HuH-7 (cell line): Measurements from ENCODE around the gene PALM3.
"Not testable (repeated sequence)": the region's sequence is repeated elsewhere in the genome, so short reads cannot be mapped to it uniquely, and the experiment has no call there.

Experiments
- DNase-seq: peaks from one replicate; pipeline ENCODE4 v3.0.0; 2011; ENCODE audit warnings: low spot score

Gene PALM3

DNA sequence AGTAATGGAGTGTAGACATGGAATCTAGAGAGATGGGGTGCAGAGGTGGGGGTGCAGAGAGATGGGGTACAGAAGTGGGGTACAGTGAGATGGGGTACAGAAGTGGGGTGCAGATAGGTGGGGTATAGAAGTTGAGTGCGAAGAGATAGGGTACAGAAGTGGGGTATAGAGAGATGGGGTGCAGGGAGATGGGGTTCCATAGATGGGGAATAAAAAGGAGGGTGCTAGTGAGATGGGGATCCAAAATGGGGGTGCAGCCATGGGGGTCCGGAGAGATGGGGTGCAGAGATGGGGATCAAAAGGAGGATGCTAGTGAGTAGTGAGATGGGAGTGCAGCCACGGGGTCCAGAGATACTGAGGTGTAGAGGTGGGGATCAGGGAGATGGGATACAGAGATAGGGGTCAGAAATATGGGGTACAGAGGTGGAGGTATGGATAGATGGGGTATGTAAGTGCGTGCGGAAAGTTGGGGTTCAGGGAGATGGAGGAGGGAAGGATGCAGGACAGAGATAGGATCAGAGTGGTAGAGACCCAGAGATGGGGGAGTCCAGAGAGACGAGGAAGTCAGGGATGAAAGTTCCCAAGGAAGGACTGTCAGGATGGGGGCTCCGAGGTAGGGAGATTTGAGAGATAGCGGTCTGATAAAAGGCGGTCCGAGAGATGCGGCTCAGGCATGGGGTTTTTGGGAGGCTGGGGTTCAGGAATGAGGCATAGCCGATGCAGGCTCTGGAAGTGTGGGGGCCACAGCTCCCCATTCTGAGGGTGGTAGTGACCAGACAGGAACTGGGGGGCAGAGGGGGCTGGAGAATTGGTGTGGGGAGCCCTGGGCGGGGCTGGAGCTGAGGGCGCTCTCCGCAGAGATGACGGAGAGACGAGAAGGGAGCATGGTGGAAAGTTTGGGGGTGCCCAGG lies 3.4 kb downstream of the PALM3 start:
- DNase-seq = no peak

DNA sequence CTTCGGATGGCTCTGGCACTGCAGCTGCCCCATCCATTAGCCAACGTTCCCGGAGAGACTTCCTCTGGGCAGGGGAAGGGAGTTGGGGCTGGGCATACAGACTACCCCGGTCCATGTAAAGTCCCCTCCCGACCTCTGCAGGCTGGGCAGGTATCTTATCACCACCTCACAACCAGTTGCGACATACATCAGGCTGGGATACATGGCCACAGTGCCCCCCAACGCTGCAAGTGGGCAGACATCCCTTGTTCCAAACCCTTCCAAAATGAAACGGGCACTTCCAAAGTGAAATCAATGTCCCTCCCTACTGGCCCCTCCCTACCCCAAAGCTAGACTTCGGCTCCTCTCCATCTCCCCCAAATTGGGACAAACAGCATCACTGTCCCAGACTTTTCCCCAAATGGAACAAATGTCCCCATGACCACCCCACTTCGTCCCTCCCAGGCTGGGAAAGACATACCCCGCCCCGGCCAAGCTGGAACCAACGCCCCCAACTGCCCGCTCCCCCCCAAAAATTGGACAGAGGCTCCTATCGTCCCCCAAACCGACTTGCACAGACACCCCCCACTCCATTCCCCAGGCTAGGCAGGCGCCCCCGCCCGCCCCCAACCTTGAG lies 5.0 kb downstream of the PALM3 start:
- no peak for DNase-seq

DNA sequence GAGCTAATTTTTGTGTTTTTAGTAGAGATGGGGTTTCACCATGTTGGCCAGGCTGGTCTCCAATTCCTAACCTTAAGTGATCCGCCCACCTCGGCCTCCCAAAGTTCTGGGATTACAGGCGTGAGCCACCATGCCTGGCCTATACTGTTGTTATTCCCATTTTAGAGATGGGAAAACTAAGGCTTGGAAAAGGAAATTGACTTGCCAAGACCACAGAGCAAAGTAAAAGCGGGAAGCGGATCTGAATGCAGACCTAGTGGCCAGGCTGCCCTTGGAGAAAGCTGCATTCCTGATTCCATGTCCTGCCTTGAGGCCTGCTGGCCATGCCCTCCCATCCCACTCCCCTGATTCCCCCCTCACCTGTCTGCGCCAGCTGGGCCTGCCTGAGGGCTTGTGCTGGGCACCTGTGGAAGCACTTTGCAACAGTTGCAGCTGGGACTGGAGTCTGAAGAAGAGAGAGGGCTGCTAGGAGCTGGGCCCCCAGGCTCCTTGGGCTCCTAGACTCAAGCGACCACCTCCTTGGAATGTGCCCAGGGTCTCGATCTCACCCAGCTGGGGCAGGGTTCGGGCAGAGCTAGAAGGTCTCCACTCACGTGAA lies 5.7 kb downstream of the PALM3 start:
- no peak for DNase-seq

DNA sequence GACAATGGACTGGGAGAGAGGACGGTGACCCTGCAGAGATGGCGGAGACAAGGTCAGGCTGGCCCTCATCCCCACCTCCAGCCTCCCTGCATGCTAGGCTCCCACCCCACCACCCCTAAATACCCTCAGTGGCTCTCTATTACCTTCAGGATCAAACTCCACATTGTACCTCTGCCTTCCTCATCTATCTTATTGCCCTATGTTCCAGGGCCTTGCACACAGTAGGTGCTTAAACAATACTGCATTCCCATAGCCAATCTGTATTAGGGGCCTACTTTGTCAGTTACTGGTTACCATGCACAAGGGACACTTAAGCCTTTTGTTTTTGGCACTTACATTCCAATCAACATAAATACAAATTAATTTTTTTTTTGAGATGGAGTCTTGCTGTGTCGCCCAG lies 6.5 kb downstream of the PALM3 start:
- DNase-seq = no peak

DNA sequence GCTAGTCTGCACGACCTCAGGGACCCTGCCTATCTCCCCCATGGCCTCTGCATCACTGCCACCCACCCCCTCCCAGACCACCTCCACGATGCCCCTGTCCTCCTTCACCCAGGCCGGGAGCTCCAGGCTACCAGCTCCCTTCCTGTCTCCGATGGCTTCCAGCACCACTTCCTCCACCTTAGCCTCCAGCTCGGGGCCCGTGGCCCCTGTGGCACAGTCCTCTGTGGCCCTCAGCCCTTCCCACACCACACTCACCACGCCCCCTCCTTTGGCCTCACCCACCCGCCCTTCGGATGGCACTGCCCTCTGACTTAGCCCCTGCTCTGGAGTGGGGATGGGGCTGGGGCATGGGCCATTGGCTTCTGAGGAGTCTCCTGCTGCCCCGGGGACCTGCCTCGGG lies 7.2 kb downstream of the PALM3 start:
- no peak for DNase-seq

DNA sequence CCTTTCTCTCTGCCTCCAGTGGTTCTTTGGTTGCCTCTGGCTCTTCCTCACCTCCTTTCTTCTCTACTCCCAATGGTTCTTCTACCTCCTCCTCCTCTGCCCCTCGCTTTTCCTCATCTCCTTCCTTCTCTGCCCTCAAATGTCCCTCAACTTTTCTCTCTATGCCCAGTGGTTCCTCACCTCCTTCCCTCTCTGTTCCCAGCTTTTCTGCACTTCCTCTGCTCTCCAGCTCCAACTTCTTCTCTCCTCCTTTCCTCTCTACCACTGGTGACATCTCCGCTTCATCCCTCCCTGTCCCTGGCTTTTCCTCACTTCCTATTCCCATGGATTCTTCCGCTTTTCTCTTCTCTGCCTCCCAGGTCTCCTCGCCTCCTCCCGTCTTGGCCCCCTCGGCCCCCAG lies 7.8 kb downstream of the PALM3 start:
- no peak for DNase-seq

DNA sequence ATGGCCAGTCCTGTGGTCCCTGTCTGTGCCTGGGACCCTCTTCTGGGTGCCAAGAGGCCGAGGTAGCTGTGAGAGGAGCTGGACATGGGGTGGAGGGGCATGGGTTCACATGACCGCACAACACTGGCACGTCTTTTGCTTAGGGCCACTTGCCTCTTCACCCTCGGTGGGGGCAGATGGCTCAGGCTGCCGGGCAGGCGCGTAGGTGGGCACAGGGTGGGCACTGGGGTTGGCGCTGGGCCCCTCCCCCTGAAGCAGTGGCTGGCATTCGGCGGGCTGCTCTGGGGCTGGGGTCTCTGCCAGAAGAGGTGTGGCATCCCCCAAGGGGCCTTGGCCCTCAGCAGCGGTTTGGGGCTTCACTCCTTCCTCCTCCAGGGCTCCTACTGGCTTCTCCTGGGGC lies 8.4 kb downstream of the PALM3 start:
- DNase-seq = no peak

DNA sequence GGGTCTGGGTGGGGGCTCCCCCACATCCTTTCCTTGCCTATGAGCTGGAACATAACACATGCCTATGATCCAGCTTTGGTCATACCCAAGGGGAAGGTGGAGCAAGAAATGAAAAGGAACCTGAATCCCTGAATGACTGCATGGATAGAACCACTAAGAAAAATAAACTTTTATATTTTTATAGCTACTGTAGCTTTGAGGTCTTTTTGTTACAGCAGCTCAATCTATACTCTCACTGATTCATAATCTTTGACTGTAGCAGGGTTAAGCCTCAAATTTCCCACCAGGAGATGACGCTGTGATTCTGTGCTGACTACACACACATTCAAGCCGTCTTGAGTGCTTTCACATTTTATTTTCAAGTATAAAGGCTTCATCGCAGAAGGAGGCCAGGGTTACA lies 8.8 kb downstream of the PALM3 start:
- DNase-seq = no peak

DNA sequence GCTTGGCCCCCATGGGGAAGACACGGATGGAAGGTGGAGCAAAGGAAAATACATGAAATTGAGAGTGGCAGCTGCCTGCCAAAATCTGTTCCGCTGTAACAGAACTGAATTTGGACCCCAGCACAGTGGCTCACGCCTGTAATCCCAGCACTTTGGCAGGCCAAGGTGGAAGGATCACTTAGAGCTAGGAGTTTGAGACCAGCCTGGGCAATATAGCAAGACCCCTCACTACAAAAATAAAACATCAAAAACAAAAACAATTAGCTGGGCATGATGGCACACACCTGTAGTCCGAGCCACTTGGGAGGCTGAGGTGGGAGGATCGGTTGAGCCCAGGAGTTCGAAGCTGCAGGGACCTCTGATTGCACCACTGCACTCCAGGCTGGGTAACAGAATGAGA lies 9.4 kb downstream of the PALM3 start:
- DNase-seq = no peak

DNA sequence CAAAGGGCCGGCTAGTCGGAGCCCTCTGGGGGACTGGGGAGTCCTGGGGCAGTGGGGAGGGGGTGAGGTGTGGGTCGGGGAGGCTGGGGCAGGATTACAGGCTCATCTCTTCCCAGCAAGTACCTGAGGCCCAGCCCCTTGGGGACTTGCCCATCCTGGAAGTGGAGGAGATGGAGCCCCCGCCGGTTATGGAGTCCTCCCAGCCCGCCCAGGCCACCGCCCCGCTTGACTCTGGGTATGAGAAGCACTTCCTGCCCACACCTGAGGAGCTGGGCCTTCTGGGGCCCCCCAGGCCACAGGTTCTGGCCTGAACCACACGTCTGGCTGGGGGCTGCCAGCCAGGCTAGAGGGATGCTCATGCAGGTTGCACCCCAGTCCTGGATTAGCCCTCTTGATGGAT lies 9.9 kb downstream of the PALM3 start:
- DNase-seq = no peak

DNA sequence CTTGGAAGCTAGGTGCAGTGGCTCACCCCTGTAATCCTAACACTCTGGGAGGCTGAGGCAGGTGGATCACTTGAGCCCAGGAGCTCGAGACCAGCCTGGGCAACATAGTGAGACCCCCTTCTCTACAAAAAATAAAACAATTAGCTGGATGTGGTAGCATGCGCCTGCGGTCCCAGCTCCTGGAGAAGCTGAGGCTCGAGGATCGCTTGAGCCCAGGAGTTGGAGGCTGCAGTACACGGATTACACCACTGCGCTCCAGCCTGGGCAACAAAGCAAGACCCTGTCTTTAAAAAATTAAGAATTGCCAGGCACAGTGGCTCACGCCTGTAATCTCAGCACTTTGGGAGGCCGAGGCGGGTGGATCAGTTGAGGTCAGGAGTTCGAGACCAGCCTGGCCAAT lies 10.9 kb downstream of the PALM3 start:
- not testable (repeated sequence) for DNase-seq

DNA sequence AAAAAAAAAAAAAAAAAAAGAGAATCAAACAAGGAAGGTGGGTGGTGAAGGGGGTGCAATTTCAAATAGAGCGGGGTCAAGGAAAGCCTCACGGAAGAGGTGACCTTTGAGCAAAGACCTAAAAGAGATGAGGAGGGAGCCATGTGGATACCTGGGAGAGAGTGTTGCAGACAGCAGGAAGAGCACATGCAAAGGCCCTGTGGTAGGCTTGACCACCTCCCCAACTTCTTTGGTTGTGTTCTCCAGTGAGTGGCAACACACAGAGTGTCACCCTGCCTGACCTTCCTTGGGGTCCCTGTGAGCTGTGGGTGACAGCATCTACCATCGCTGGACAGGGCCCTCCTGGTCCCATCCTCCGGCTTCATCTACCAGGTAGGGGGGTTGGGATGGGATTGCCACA lies 11.4 kb downstream of the PALM3 start:
- no peak for DNase-seq

DNA sequence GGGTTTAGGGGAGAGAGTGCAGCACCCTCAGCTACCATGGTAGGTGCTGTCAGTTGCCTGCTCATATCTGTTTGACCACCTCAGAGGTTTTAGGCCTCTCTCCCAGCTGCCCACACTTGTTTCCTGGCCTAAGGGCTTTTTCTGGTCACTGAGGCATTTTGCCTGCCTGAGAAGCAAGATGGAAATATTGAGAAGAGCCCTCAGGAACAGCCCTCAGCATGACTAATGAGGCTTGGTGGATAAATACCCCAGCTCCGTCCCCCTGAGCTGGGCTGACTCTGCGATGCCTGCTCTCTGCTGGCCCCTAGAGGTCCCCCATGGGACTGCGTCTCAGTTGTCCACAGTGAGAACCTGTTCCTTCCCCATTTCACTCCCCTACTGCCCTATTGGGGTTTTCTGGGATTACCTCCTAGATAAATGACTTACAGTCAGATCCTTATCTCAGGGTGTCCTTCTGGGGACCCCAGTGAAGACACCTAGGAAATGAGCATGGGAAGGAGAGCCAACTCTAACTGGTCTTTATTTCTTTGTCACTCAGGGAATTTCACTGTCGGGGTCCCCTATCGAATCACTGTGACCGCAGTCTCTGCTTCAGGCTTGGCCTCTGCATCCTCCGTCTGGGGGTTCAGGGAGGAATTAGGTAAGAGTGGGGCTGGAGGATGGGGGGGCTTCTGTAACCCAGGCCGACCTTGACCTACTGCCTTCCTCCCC lies 13.3 kb downstream of the PALM3 start:
- DNase-seq = peak; percentile 71

DNA sequence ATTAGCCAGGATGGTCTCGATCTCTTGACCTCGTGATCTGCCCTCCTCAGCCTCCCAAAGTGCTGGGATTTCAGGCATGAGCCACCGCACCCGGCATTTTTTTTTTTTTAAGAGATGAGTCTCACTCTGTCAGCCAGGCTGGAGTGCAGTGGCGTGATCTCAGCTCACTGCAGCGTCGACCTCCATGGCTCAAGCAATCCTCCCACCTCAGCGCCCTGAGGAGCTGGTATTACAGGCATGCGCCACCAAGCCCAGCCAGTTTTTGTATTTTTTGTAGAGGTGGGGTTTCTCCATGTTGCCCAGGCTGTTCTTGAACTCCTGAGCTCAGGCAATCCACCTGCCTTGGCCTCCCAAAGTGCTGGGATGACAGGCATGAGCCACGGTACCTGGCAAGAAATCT lies 14.0 kb downstream of the PALM3 start:
- DNase-seq = not testable (repeated sequence)

DNA sequence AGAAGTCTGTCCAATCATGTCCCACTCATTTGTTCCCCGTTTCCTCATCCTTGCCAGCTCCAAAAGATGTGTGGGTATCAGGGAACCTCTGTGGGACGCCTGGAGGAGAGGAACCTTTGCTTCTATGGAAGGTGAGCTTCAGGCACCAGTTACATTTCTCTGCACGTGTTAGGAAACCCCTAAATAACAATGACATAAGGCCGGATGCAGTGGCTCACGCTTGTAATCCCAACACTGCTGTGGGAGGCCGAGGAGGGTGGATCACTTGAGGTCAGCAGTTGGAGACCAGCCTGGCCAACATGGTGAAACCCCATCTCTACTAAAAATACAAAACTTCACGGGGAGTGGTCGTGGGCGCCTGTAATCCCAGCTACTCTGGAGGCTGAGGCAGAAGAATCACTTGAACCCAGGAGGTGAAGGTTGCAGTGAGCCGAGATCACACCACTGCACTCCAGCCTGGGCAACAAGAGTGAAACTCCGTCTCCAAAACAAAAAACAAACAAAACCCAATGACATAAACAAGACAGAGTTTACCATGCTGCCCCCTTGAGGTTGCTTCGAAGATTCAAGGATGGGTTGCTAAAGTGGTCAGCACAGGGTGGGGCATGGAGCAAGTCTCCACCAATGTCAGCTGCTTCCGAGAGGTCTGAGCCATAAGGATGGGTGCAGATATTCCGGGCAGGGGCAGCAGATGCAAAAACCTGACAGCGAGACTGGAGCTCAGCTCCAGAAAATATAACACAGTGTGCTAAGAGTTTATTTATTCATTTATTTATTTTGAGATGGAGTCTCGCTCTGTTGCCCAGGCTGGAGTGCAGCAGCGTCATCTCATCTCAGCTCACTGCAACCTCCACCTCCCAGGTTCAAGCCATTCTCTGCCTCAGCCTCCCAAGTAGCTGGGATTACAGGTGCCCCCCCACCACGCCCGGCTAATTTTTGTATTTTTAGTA lies 18.9 kb downstream of the PALM3 start:
- DNase-seq = peak; percentile 63

DNA sequence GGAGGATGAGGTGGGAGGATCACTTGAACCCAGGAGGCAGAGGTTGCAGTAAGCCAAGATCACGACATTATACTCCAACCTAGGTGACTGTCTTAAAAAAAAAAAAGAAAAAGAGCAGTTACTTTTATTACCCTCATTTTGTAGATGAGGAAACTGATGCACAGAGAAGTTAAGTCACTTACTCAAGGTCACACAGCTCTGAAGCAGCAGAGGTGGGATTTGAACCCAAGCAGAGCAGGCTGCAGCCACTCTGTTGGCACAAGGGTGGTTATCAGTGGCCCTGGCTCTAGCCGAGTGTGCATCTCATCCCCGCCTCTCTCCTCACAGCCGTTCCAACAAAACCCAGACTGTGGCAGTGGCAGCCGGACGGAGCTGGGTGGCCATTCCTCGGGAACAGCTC lies 22.7 kb downstream of the PALM3 start:
- DNase-seq = no peak

DNA sequence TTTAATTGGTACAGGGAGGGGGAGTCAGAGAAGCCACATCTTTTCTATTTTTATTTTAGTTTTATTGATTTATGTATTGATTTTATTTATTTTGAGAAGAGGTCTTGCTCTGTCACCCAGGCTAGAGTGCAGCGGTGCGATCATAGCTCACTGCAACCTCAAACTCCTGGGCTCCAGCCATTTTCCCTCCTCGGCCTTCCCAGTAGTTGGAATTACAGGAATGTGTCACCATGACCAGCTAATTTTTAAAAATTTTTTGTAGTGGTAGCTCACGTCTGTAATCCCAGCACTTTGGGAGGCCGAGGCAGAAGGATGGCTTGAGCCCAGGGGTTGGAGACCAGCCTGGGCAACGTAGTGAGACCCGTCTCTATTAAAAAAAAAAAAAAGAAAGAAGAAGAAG lies 26.2 kb downstream of the PALM3 start:
- no peak for DNase-seq

DNA sequence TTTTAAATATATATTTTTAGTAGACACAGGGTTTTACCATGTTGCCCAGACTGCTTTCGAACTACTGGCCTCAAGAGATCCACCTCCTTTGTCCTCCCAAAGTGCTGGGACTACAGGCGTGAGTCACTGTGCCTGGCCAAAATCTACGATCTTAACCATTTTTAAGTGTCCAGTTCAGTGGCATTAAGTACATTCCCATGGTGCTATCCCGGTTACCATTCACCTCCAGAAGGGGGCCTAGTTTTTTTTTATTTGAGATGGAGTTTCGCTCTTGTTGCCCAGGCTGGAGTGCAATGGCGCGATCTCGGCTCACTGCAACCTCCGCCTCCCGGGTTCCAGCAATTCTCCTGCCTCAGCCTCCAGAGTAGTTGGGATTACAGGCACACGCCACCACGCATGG lies 26.7 kb downstream of the PALM3 start:
- not testable (repeated sequence) for DNase-seq

DNA sequence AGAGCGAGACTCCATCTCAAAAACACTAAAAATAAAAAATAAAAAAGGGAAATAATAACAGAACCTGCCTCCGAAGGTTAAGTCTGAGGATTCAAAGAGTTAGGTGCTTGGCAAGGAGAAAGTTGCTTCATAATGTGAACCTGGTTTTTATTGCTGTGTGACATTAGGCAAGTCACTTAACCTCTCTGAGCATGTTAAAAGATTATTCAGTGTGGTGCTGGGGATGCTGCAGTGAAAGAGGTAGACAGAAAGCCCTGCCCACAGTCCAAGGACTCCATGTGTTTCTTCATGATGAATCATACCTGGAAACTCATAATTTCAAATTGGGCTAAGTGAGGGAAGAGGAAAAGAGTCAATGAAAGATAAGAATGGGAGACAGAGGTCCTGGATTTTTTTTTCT lies 27.9 kb downstream of the PALM3 start:
- no peak for DNase-seq

DNA sequence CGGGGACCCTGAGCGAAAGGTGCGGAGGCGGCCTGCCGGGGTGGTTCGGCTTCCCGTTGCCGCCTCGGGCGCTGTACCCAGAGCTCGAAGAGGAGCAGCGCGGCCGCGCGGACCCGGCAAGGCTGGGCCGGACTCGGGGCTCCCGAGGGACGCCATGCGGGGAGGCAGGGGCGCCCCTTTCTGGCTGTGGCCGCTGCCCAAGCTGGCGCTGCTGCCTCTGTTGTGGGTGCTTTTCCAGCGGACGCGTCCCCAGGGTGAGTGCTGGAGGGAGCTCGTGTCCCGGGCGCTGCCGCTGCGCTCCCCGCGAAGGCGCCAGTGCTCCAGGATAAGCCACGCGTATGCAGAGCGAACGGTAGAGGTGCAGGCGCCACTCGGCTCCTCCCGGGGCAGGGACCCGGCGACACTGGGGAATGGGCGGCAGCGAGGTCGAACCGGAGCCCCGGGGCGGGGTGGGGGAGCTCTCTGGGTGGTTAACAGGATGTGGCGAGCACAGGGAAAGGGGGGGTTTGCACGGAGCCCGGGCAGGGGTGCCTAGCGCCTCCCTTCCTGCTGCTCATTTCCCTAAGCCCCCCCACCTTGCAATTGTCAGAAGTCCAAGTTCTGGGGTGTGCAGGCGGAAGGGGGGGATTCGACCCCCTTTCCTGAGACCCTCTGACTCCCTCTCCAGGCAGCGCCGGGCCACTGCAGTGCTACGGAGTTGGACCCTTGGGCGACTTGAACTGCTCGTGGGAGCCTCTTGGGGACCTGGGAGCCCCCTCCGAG lies 30.0 kb downstream of the PALM3 start, which contains the start of gene IL27RA:
IL27RA (plus strand) TSS at position 44 of the 762 bp plus-strand sequence; CDS start at position 155, 111 bp downstream.
- DNase-seq = peak; percentile 79
